DMS114 treated with DMSO at 0.1 percent for 48 hours (cell line): Measurements from ENCODE around the gene DDX39B.
"Not testable (repeated sequence)": the region's sequence is repeated elsewhere in the genome, so short reads cannot be mapped to it uniquely, and the experiment has no call there.

ENCODE experiments used
- DNase-seq: peaks from one replicate; lab custom pipeline; 2025; ENCODE audit not compliant: unreplicated experiment; lab: John Stamatoyannopoulos, UW

The DDX39B gene

GRCh38 chr6:31487674-31488073 is 54.1 kb downstream of the DDX39B start:
- DNase-seq: not testable (repeated sequence)

GRCh38 chr6:31486065-31486837 is 55.6 kb downstream of the DDX39B start:
- DNase-seq: not testable (repeated sequence)

- DNase-seq: no peak
Measured at GRCh38 chr6:31485055-31485454, 56.7 kb downstream of the DDX39B start.

- no peak for DNase-seq
Measured at GRCh38 chr6:31483392-31483791, 58.4 kb downstream of the DDX39B start.

- DNase-seq: no peak
Measured at GRCh38 chr6:31480574-31480973, 61.2 kb downstream of the DDX39B start.
